ENCODE results near the gene LRIG1.

DNA sequence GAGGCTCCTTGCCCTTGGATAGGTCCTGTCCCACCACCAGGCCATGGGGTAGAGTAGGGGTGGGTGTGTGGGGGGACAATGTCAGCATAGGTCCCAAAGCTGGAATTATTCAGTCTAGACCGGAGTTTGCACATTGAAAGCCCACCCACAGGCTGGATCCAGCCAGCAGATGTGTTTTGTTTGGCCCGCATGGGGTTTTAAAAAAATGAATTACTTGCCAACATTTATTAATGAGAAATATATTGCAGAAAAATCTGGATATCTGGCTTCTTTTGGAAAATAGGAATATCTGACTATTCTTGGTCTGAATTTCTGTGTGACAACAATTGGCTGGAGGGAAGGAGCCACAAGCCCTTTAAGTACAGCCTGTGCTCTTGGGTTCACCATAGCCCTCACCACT lies 17.3 kb upstream of the LRIG1 start:
- TF ChIP-seq POLR2AphosphoS5 (IDR thresholded peaks at IDR 0.05; ENCODE audit: low read depth, low read length) (no peak), CTCF (IDR thresholded peaks at IDR 0.05) (no peak)

Measured in Panc1 (cell line).